ENCODE measurements around the gene PES1. TPM values are rescaled to one million over a fixed set of nuclear protein-coding genes. Genes with fewer than 3 reads are reported as not detected.

Gene PES1
- total RNA-seq, 1 donor from 2014 or later = 88.7 TPM

DNA sequence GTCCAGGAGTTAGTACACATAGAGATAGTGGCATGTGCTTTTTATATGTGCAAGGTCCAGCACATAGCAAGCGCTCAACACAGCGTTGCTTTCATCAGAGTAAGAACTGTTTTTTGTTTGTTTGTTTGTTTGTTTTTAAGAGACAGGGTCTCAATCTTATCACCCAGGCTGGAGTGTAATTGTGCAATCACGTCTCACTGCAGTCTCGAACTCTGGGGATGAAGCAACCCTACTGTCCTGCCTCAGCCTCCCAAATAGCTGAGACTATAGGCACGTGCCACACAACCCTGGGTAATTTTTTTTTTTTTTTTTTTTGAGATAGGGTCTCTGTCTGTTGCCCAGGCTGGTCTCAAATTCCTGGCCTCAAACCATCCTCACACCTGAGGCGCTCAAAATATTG, 26.1 kb upstream of the PES1 start:
- DNase-seq (ENCODE audit: low read depth) (no peak), FAIRE-seq (no peak)
- Mint-ChIP-seq H3K27me3 (ENCODE audit: low read depth, unreplicated experiment) (peaks cover 17% of the 10 kb centered on the region), H3K36me3 (ENCODE audit: low read depth, unreplicated experiment) (peaks cover 2% of the 10 kb centered on the region), H3K4me3 (ENCODE audit: unreplicated experiment) (no peak overlapping the region), H3K27ac (ENCODE audit: unreplicated experiment) (no peak overlapping the region), H3K9me3 (ENCODE audit: unreplicated experiment) (peaks cover 2% of the 10 kb centered on the region), H3K4me1 (ENCODE audit: low read depth, unreplicated experiment) (no peaks in the 10 kb centered on the region)
- TF ChIP-seq CTCF (IDR thresholded peaks at IDR 0.05; ENCODE audit: insufficient read depth, low read depth, low read length) (no peak), EZH2 (IDR thresholded peaks at IDR 0.05; ENCODE audit: insufficient read depth, low read length) (no peak)
- Histone ChIP-seq H3K4me1 (ENCODE audit: insufficient read depth, low read length) (no peaks in the 10 kb centered on the region), H4K20me1 (ENCODE audit: insufficient read depth, low read length) (no peaks in the 10 kb centered on the region), H3K27me3 (ENCODE audit: insufficient read depth, low read length) (no peaks in the 10 kb centered on the region), H3K4me2 (ENCODE audit: low read length) (no peak overlapping the region), H3K27ac (ENCODE audit: low read depth, low read length) (no peak overlapping the region), H3K79me2 (ENCODE audit: insufficient read depth, low read length) (no peaks in the 10 kb centered on the region), H3K9me3 (ENCODE audit: insufficient read depth, low read depth, low read length) (no peaks in the 10 kb centered on the region), H3K4me3 (ENCODE audit: insufficient read depth, low read depth, low read length) (no peak overlapping the region), H3K9ac (ENCODE audit: low read length) (no peak overlapping the region), H2AFZ (ENCODE audit: low read depth, low read length) (no peak overlapping the region), H3K36me3 (ENCODE audit: insufficient read depth, low read length) (no peaks in the 10 kb centered on the region)

DNA sequence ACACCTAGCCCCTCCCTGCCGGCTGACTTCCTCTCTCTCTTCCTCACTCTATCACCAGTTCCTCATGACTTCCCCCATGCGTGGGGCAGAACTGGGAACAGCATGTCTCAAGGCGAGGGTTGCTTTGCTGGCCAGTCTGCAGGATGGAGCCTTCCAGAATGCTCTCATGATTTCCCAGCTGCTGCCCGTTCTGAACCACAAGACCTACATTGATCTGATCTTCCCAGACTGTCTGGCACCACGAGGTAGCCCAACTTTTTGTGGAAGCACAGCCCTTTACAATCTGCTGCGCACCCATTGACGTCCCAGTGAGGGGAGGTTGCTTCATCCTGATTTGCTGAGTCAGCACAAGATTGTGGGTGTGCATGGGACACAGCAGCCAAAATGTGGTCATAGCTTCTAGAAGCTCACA, 23.8 kb upstream of the PES1 start:
- H3K36me3 ChIP-seq (ENCODE audit: insufficient read depth, low read length) = no peaks in the 10 kb centered on the region
- no peak overlapping the region for H3K4me3 ChIP-seq (ENCODE audit: insufficient read depth, low read depth, low read length)
- Mint-ChIP-seq H3K4me3 (ENCODE audit: unreplicated experiment) (no peak overlapping the region), H3K27ac (ENCODE audit: unreplicated experiment) (no peak overlapping the region), H3K27me3 (ENCODE audit: low read depth, unreplicated experiment) (peaks cover 17% of the 10 kb centered on the region), H3K36me3 (ENCODE audit: low read depth, unreplicated experiment) (peaks cover 2% of the 10 kb centered on the region), H3K9me3 (ENCODE audit: unreplicated experiment) (peaks cover 2% of the 10 kb centered on the region), H3K4me1 (ENCODE audit: low read depth, unreplicated experiment) (no peaks in the 10 kb centered on the region)
- no peaks in the 10 kb centered on the region for H3K9me3 ChIP-seq (ENCODE audit: insufficient read depth, low read depth, low read length)
- H2AFZ ChIP-seq (ENCODE audit: low read depth, low read length) = no peak overlapping the region
- no peak overlapping the region for H3K4me2 ChIP-seq (ENCODE audit: low read length)
- H3K27ac ChIP-seq (ENCODE audit: low read depth, low read length) = no peak overlapping the region
- no peaks in the 10 kb centered on the region for H4K20me1 ChIP-seq (ENCODE audit: insufficient read depth, low read length)
- no peaks in the 10 kb centered on the region for H3K27me3 ChIP-seq (ENCODE audit: insufficient read depth, low read length)
- H3K4me1 ChIP-seq (ENCODE audit: insufficient read depth, low read length) = no peaks in the 10 kb centered on the region
- TF ChIP-seq CTCF (IDR thresholded peaks at IDR 0.05; ENCODE audit: insufficient read depth, low read depth, low read length) = no peak
- no peak for TF ChIP-seq EZH2 (IDR thresholded peaks at IDR 0.05; ENCODE audit: insufficient read depth, low read length)
- no peak overlapping the region for H3K9ac ChIP-seq (ENCODE audit: low read length)
- H3K79me2 ChIP-seq (ENCODE audit: insufficient read depth, low read length) = no peaks in the 10 kb centered on the region
- DNase-seq (ENCODE audit: low read depth) (no peak), FAIRE-seq (no peak)

- Mint-ChIP-seq H3K9me3 (ENCODE audit: unreplicated experiment) (peaks cover 2% of the 10 kb centered on the region), H3K4me3 (ENCODE audit: unreplicated experiment) (no peak overlapping the region), H3K4me1 (ENCODE audit: low read depth, unreplicated experiment) (peaks cover 4% of the 10 kb centered on the region), H3K36me3 (ENCODE audit: low read depth, unreplicated experiment) (peaks cover 2% of the 10 kb centered on the region), H3K27ac (ENCODE audit: unreplicated experiment) (no peak overlapping the region), H3K27me3 (ENCODE audit: low read depth, unreplicated experiment) (peaks cover 17% of the 10 kb centered on the region)
- Histone ChIP-seq H3K4me2 (ENCODE audit: low read length) (no peak overlapping the region), H3K9ac (ENCODE audit: low read length) (no peak overlapping the region), H3K36me3 (ENCODE audit: insufficient read depth, low read length) (no peaks in the 10 kb centered on the region), H2AFZ (ENCODE audit: low read depth, low read length) (no peak overlapping the region), H3K79me2 (ENCODE audit: insufficient read depth, low read length) (no peaks in the 10 kb centered on the region), H3K4me3 (ENCODE audit: insufficient read depth, low read depth, low read length) (no peak overlapping the region), H3K27ac (ENCODE audit: low read depth, low read length) (no peak overlapping the region), H3K9me3 (ENCODE audit: insufficient read depth, low read depth, low read length) (no peaks in the 10 kb centered on the region), H3K4me1 (ENCODE audit: insufficient read depth, low read length) (no peaks in the 10 kb centered on the region), H3K27me3 (ENCODE audit: insufficient read depth, low read length) (no peaks in the 10 kb centered on the region), H4K20me1 (ENCODE audit: insufficient read depth, low read length) (no peaks in the 10 kb centered on the region)
- FAIRE-seq = no peak
- DNase-seq (ENCODE audit: low read depth) = no peak
- no peak for TF ChIP-seq CTCF (IDR thresholded peaks at IDR 0.05; ENCODE audit: insufficient read depth, low read depth, low read length)
- no peak for TF ChIP-seq EZH2 (IDR thresholded peaks at IDR 0.05; ENCODE audit: insufficient read depth, low read length)
Measured at GRCh38 chr22:30614879-30615278, 23.2 kb upstream of the PES1 start.

Measured in astrocyte (in vitro differentiated cells and primary cell).